K562 (cell line): Measurements from ENCODE around the gene PKD1. TPM values are rescaled to one million over a fixed set of nuclear protein-coding genes. Genes with fewer than 3 reads are reported as not detected.

Experiments used
- ATAC-seq: fragments of 200-7000 bp; cut with Tn5 transposase; 3 replicates; pipeline ENCODE4 v1.9.1; 2020; ENCODE audit warnings: moderate library complexity
- BruUV-seq: library from RNA; stranded (reverse); fragments of 400-500 nt; replicated peaks from 2 replicates; lab custom pipeline; 2021; lab: Mats Ljungman, UMichigan
- CTCF ChIA-PET: fragments of 300-600 bp; formaldehyde crosslinking; extraction: SDS; loops from one replicate; lab custom pipeline; 2021; ENCODE audit warnings: low intra/inter-chr PET ratio; lab: Yijun Ruan, JAX
- POLR2A ChIA-PET: fragments of 300-600, 350-650 bp; sonication (Branson Sonifier 250); formaldehyde crosslinking; extraction: SDS; loops from one replicate; lab custom pipeline; 2021; ENCODE audit warnings: antibody characterized with exemption, inconsistent platforms; lab: Yijun Ruan, JAX
- DNase-seq, 4 experiments: peaks; one replicate each; pipeline versions ENCODE4 v3.0.0 to v3.0.0-alpha.2; 2011 to 2018; ENCODE audit warnings: low spot score in 3 of 4, mixed read lengths in 3 of 4; ENCODE audit errors: extremely low read depth in 1 of 4
- FAIRE-seq: peaks from 2 replicates; lab custom pipeline; 2011; peaks lifted over from hg19 to GRCh38; lab: Jason Lieb, UNC
- H2AFZ ChIP-seq: 2 replicates; pipeline ENCODE4 v1.6.0; 2011; ENCODE audit warnings: low read depth, low read length, control low read depth, inconsistent platforms
- H3K27ac ChIP-seq: fragments of 200-600 bp; 3 replicates; pipeline ENCODE4 v1.8.0; 2011; ENCODE audit warnings: low read depth, mild to moderate bottlenecking, control low read depth, inconsistent platforms, low read length, moderate library complexity, mixed read lengths; ENCODE audit errors: extremely low read depth
- H3K27me3 ChIP-seq, 2 experiments: fragments of 300-600 bp in 1 of 2; 2 replicates in 1 of 2; 3 replicates in 1 of 2; pipeline versions ENCODE4 v1.6.0 to v1.8.0; 2011; ENCODE audit warnings: inconsistent platforms in 2 of 2, low read length in 2 of 2, mild to moderate bottlenecking in 1 of 2, mixed read lengths in 1 of 2, moderate library complexity in 1 of 2; ENCODE audit not compliant: control insufficient read depth in 2 of 2, insufficient read depth in 2 of 2
- H3K36me3 ChIP-seq: fragments of 300-600 bp; 3 replicates; pipeline ENCODE4 v1.8.0; 2011; ENCODE audit warnings: mild to moderate bottlenecking, low read length, inconsistent platforms; ENCODE audit not compliant: control insufficient read depth, insufficient read depth
- H3K4me1 ChIP-seq, 2 experiments: fragments of 200-600 bp in 1 of 2; replicated peaks in 1 of 2; 2 replicates in 1 of 2; 3 replicates in 1 of 2; pipeline versions ENCODE4 v1.5.1 to v1.8.0; 2011; ENCODE audit warnings: inconsistent platforms in 2 of 2, low read length in 2 of 2, mild to moderate bottlenecking in 1 of 2, mixed read lengths in 1 of 2, moderate library complexity in 1 of 2; ENCODE audit not compliant: control insufficient read depth in 2 of 2, insufficient read depth in 2 of 2
- H3K4me2 ChIP-seq: 2 replicates; pipeline ENCODE4 v1.6.1; 2011; ENCODE audit warnings: low read length, control low read depth, inconsistent platforms, mixed read lengths; ENCODE audit not compliant: insufficient read depth
- H3K4me3 ChIP-seq: fragments of 200-600 bp; sonication (generic), shearing (Covaris generic); 2 replicates; pipeline ENCODE4 v1.5.1; 2016; ENCODE audit warnings: control low read depth, inconsistent platforms
- H3K79me2 ChIP-seq: fragments of 200-600 bp; 3 replicates; pipeline ENCODE4 v1.8.0; 2011; ENCODE audit warnings: low read length, inconsistent platforms; ENCODE audit not compliant: control insufficient read depth, insufficient read depth
- H3K9ac ChIP-seq, 2 experiments: 2 replicates each; pipeline versions ENCODE4 v1.6.0 to v1.6.1; 2011; ENCODE audit warnings: low read depth in 2 of 2, low read length in 2 of 2, control low read depth in 1 of 2, inconsistent platforms in 1 of 2, mild to moderate bottlenecking in 1 of 2, mixed read lengths in 1 of 2; ENCODE audit not compliant: insufficient read depth in 1 of 2
- H3K9me1 ChIP-seq: one replicate; pipeline ENCODE4 v1.6.0; 2011; ENCODE audit warnings: inconsistent platforms, mild to moderate bottlenecking, low read length, moderate library complexity; ENCODE audit not compliant: control insufficient read depth, insufficient read depth
- H3K9me3 ChIP-seq: replicated peaks from 2 replicates; pipeline ENCODE4 v1.5.1; 2011; ENCODE audit warnings: low read depth, low read length, inconsistent platforms; ENCODE audit not compliant: control insufficient read depth, insufficient read depth
- H4K20me1 ChIP-seq: replicated peaks from 2 replicates; pipeline ENCODE4 v1.6.1; 2011; ENCODE audit warnings: low read length, inconsistent platforms, mixed read lengths; ENCODE audit not compliant: control insufficient read depth, insufficient read depth
- MBD2 ChIP-seq: sonication (generic); IDR thresholded peaks from 2 replicates; pipeline ENCODE4 v1.6.1; 2016; ENCODE audit warnings: low read depth, borderline replicate concordance
- POLR2G ChIP-seq: fragments of 200-400 bp; formaldehyde crosslinking; IDR thresholded peaks from 2 replicates; pipeline ENCODE4 v1.6.1; 2017; ENCODE audit warnings: low read depth, mild to moderate bottlenecking, antibody characterized with exemption, low read length, moderate library complexity
- POLR3G ChIP-seq: IDR thresholded peaks from 2 replicates; pipeline ENCODE4 v1.6.1; 2011; ENCODE audit not compliant: insufficient read length, insufficient replicate concordance; ENCODE audit errors: extremely low read depth
- SPI1 ChIP-seq: IDR thresholded peaks from 2 replicates; pipeline ENCODE4 v1.6.1; 2011; ENCODE audit warnings: low read depth, low read length, control low read depth, borderline replicate concordance
- ZNF212 ChIP-seq: fragments of 450-650 bp; formaldehyde crosslinking; IDR thresholded peaks from 2 replicates; pipeline ENCODE4 v1.4.0; 2020; ENCODE audit warnings: mild to moderate bottlenecking
- WGBS: fragments of 100-300 bp; shearing (Covaris generic); methylation state at CpG from one replicate; pipeline ENCODE4 v1.1.6; 2016; ENCODE audit warnings: low coverage, mixed read lengths; ENCODE audit not compliant: insufficient coverage; ENCODE audit errors: missing lambda C conversion rate; 5-methylcytosine and 5-hydroxymethylcytosine counted together
- in situ Hi-C: fragments of 300-500 bp; cut with MboI; formaldehyde crosslinking; loops from 4 replicates; pipeline ENCODE4 v1.15.0; 2018; ENCODE audit warnings: inconsistent platforms, mixed read lengths
- intact Hi-C: fragments of 100-400 bp; cut with micrococcal nuclease; formaldehyde crosslinking; loops from 2 replicates; pipeline ENCODE4 v1.14.2; 2022
- polyA plus RNA-seq, 8 experiments: library from polyadenylated mRNA; depleted of rRNA in 4 of 8; stranded (reverse) in 5 of 8; unstranded in 3 of 8; fragments of >200 nt; fragmentation: Nextera tagmentation in 2 of 8; fragmentation: Illumina TruSeq in 1 of 8; extraction: Ambion mirVana in 2 of 8; extraction: Trizol in 1 of 8; gene quantifications; 2 replicates each; pipeline versions ENCODE4 v1.2.1 to v1.2.3, GENCODE V29; 2011 to 2014; ENCODE audit warnings: inconsistent platforms in 1 of 8, missing spikeins in 1 of 8
- total RNA-seq, 7 experiments: library from RNA; depleted of rRNA in 6 of 7; stranded (reverse); fragments of >200 nt in 6 of 7; fragmentation: Illumina TruSeq in 2 of 7; extraction: Trizol in 2 of 7; gene quantifications; 2 replicates each; pipeline versions ENCODE4 v1.2.1 to v1.2.3, GENCODE V29; 2011 to 2021; ENCODE audit warnings: low replicate concordance in 1 of 7
- TF ChIP-seq, protein P1 (sequence below), 2 experiments: fragments of 450-650 bp in 1 of 2; sonication (generic) in 1 of 2; formaldehyde crosslinking in 1 of 2; IDR thresholded peaks; 2 replicates each; pipeline versions ENCODE4 v1.7.1 to v1.9.0; 2016 to 2022; ENCODE audit warnings: inconsistent platforms in 1 of 2, mild to moderate bottlenecking in 1 of 2, missing genetic modification reagents in 1 of 2
- TF ChIP-seq, protein P2 (sequence below): sonication (generic); formaldehyde crosslinking; IDR thresholded peaks from 2 replicates; pipeline ENCODE4 v1.8.0; 2022; ENCODE audit warnings: missing genetic modification reagents, mild to moderate bottlenecking, moderate library complexity, borderline replicate concordance

PKD1 gene
- total and polyA plus RNA-seq, 9 of the 15 experiments (the other 6 are each of a cell fraction or from before 2014, with no cell fraction given) = 0.23 to 93.5 (median 12.6) TPM

DNA sequence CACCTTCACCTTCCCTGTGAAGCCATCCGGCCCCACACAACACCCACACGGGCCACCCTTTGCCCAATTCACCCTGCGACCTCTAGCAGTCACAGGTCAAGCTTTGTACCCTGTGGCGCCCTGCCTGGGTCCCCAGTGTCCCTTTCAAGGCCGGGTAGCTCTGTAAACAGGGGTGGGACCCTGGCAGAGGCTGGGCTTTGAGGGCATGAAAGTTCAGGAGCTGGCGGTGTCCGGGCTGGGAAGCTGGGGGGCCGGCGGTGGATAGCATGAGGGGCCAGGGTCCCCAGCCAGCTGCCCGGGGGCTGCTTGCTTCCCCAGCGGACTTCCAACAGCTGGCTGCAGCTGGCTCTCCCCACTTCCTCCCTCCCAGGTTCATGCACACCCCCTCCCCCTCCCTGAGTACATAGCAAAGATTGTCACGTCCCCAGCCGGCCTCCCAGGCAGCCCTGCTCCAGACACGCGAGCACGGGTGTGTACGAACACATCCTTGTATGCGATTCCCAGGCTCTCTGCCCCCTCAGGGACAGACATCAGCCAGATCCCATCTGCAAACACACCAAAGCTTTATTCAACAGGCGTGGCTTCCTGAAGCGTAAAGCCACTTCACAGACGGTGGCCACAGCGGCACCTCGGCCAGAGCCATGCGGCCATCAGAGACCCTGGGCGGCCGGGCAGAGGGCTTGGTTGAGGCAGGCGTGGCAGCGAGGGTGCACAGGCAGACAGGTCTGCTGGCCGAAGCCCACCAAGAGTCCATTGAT is 96.2 kb downstream of the PKD1 start:
- H3K79me2 ChIP-seq = peaks cover 4% of the 10 kb centered on the region; the same call in 1 of the 3 replicates
- POLR2A ChIA-PET = interaction anchor here (0.6 to 1.6 kb wide), 4 partner anchors 9 to 429 kb away, joined by 3 to 4 read pairs (median 3); partner anchors contain the start of genes RPS2 and TSC2
- no peak overlapping the region for H2AFZ ChIP-seq
- peak overlapping the region in 1 of 2 experiments; percentile 81; a peak in 2 of 4 replicates for H3K9ac ChIP-seq
- H3K4me1 ChIP-seq = peaks cover 5 to 95% of the 10 kb centered on the region in 2 experiments; a peak in 3 of 5 replicates
- H3K4me2 ChIP-seq = no peak overlapping the region
- in situ Hi-C loops (no loop called here), intact Hi-C loops (no loop called here)
- H3K27ac ChIP-seq = no peak overlapping the region
- FAIRE-seq (no peak), ATAC-seq (peak; percentile 38), DNase-seq (peak in 2 of 4 experiments; percentile 36 to 41)
- H3K36me3 ChIP-seq = peaks cover 25% of the 10 kb centered on the region; the same call in 1 of the 3 replicates
- BruUV-seq = no TSS peak
- H4K20me1 ChIP-seq = no peaks in the 10 kb centered on the region
- H3K9me3 ChIP-seq = no peaks in the 10 kb centered on the region
- no peak overlapping the region for H3K4me3 ChIP-seq
- 68% methylated on average over 26 of the region's 29 CpGs for WGBS
- no peaks in the 10 kb centered on the region for H3K9me1 ChIP-seq
- H3K27me3 ChIP-seq = no peaks in the 10 kb centered on the region
- CTCF ChIA-PET = no interaction called here
- peak; percentile 82 for TF ChIP-seq SPI1
- peak; percentile 47; the same call in 1 of the 2 replicates for TF ChIP-seq POLR2G
- TF ChIP-seq, protein P1, sequence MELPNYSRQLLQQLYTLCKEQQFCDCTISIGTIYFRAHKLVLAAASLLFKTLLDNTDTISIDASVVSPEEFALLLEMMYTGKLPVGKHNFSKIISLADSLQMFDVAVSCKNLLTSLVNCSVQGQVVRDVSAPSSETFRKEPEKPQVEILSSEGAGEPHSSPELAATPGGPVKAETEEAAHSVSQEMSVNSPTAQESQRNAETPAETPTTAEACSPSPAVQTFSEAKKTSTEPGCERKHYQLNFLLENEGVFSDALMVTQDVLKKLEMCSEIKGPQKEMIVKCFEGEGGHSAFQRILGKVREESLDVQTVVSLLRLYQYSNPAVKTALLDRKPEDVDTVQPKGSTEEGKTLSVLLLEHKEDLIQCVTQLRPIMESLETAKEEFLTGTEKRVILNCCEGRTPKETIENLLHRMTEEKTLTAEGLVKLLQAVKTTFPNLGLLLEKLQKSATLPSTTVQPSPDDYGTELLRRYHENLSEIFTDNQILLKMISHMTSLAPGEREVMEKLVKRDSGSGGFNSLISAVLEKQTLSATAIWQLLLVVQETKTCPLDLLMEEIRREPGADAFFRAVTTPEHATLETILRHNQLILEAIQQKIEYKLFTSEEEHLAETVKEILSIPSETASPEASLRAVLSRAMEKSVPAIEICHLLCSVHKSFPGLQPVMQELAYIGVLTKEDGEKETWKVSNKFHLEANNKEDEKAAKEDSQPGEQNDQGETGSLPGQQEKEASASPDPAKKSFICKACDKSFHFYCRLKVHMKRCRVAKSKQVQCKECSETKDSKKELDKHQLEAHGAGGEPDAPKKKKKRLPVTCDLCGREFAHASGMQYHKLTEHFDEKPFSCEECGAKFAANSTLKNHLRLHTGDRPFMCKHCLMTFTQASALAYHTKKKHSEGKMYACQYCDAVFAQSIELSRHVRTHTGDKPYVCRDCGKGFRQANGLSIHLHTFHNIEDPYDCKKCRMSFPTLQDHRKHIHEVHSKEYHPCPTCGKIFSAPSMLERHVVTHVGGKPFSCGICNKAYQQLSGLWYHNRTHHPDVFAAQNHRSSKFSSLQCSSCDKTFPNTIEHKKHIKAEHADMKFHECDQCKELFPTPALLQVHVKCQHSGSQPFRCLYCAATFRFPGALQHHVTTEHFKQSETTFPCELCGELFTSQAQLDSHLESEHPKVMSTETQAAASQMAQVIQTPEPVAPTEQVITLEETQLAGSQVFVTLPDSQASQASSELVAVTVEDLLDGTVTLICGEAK (IDR thresholded peaks at IDR 0.05) = no peak
- TF ChIP-seq, protein P1 (CRISPR knock-in tag; IDR thresholded peaks at IDR 0.05) = 0 out of 2 replicates have a peak, but pooled peaks have one; percentile 18
- no peak for TF ChIP-seq POLR3G
- 0 out of 2 replicates have a peak, but pooled peaks have one; percentile 12 for TF ChIP-seq MBD2
- TF ChIP-seq ZNF212 (CRISPR knock-in tag) = no peak
- TF ChIP-seq, protein P2, sequence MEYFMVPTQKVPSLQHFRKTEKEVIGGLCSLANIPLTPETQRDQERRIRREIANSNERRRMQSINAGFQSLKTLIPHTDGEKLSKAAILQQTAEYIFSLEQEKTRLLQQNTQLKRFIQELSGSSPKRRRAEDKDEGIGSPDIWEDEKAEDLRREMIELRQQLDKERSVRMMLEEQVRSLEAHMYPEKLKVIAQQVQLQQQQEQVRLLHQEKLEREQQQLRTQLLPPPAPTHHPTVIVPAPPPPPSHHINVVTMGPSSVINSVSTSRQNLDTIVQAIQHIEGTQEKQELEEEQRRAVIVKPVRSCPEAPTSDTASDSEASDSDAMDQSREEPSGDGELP (CRISPR knock-in tag) = peak; percentile 50; the same call in 1 of the 2 replicates
